Stimulated activated CD8-positive, alpha-beta memory T cell treated with anti-CD3 and anti-CD28 coated beads, Interleukin-4, amount 100 ng/mL, for 24 hours (primary cell): ENCODE results near the gene FAM221B.

Source experiments
- DNase-seq: peaks from one replicate; pipeline ENCODE4 v3.0.0-alpha.2; 2020; ENCODE audit warnings: low read depth

FAM221B gene

DNA sequence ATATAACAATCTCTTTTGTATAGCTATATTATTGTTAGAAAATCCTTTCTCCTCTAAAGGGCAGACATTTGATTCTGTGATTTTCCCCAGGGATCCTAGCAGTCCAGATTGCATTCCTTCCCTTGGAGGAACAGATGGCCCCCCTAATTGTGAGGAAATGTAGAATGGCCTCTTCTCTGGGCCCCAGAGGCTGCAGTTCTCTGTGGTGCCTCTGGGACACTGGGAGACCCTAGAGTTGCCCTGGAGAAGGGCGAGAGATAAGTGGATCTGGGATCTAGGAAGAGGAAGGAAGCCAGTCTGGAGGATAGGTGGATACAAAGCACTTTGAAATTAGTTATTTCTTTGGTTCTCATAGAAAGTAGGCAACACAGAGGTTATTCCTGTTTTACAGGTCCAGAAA lies 11.8 kb downstream of the FAM221B start:
- no peak for DNase-seq

DNA sequence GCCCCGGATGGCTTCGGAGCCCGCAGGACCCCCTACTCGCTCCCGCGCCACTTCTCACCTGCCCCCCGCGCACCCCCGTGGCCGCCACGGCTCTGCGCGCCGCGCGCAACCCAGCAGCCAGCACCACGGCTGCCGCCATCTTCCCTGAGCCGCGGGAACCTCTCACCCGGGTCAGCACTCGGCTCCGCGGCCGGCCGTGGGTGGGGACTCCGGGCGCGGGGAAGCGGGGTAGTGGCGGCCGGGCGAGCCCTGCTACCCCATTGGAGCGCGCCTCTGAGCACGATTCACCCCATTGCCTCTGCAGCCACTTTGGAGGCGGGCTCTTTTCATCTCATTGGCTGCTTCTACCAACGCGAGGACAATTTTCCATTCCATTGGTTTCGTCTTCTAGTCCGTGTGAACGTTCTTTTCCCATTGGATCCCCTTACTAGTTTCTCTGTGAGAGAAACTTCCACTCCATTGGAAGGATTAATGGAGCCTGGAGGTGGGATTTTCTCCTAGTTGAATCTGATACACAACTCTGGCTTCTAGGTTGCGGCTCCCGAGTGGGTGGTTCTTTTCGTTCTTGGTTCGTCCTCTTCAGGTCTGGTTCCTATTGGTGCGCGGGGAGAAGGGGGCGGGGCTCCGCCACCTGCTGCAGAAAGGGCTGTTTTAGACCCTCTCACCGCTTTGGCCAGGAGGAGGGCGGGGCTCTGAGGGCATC lies 13.5 kb downstream of the FAM221B start, which contains the start of gene HINT2:
TSS of gene HINT2 (minus strand) at position 202 of the 703 bp plus-strand sequence. CDS start at position 139, 63 bp downstream.
- peak; percentile 95 for DNase-seq

DNA sequence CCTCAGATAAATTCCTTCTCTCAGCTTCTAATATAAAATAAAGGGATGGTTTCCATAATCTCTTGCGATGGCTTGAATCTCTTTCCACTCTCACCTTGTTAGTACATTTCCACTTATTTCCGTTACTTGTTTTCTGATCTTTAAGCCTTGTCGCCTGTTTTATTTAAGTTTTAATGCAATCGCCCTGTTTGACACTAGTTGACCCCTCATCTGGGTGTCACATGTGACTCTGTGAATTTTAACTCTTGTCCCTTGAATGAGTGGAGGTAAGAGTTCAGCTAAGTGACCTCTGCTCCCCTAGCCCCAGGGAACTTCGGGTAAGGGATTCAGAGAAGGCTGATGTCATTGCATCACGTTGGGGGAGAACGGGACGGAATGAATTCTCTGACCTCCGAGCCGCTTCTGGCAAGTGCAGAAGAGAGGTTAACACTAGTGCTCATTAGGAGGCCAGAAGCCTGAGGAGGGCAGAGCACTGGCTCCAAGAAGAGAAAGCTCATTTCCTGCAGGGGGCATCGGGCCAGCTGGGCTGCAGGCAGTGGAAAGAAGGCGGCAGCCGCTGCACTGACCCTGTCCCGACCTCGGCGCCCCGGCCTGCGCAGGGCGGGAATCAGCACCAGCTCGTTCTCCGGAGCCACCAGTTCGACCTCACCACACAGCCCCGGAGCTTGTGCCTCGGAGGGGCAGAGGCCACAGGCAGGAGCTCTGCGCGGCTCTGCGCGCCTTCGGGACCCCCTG lies 14.3 kb downstream of the FAM221B start:
- DNase-seq: peak; percentile 21

DNA sequence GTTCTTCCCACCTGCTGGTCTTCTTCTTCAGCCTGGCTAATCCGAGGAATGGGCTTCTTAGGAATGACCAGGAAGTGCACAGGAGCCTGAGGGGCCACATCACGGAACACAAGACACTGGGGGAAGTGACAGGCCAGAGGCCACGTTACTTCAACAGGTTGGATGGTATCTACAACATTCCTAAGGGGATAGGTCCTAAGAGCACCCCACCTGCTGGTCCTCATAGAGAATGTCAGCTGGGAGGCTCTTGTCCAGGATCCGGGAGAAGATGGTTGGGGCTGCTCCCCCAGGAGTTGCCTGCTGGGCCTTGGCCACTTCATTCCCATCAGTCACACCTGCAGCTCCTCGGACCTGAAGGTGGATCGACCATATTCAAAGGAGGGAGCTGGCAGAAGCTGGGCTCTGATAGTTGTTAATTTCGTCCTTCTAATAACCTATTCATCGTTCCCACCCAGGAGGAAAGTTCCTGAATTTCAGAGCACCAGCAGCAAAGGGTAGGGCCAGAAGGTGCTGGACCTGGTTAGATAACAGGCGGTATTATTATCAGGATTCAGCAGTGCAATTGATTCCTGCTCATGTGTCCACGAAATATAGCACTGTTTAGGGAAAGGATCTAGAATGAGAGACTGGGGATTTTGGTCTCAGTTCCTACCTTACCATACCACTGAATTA lies 15.0 kb downstream of the FAM221B start:
- DNase-seq: no peak

DNA sequence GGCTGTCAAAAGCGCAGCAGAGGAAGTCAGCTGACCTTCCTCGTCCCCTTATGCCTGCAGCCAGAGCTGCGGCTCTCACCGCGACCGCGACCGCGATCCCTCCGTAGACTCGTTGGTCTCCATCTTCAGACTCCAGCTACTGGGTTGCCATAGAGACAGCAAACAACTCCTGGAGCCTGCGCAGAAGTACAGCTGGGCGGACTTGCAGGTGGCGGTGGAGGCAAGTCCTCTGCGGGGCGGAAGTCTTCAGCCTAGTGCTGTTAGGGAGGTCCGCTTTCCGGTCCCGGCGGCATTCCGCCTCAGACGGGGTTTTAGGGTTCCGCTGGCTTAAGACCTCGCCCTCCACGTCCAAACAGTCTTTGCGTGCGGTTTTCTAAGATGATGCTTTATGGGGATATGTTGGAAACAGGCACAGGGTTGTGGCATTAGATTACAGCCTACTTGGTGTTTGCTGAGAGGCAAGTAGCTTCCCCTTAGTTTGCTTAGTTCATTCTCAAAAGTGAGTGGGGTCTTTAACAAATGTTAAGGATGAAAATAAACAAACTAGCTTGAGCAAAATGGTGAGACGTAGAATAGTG lies 16.4 kb downstream of the FAM221B start, which contains the start of gene SPAG8:
TSS of gene SPAG8 (minus strand) at position 238 of the 578 bp plus-strand sequence. CDS start at position 123, 115 bp downstream.
- peak; percentile 94 for DNase-seq

DNA sequence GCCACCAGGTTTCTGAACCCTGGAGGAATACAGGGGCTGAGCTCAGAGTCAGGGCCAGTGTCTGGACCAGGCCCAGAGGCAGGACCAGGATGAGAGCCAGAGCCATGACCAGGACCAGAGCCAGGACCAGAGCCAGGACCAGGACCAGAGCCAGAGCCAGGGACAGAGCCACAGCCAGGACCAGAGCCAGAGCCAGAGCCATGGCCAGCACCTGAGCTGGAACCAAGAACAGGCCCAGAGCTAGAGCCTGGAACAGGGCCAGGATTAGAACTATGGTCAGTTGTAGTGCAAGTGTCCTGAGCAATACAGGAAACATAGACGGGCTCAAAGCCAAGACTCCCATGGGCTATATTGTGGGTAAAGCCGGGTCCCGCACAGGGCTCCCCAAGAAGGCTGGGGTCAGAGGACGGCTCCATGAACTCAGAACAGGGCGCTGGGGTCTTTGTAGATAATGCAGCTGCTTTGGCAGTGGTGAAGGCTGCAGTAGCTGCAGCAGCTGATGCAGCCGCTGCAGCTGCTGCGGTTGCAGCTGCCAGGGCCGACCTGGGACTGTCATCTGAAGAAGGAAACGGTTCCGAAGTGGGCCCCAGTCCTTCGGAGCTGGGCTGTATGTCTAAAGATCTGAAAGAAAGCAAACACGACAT lies 17.0 kb downstream of the FAM221B start:
- no peak for DNase-seq

DNA sequence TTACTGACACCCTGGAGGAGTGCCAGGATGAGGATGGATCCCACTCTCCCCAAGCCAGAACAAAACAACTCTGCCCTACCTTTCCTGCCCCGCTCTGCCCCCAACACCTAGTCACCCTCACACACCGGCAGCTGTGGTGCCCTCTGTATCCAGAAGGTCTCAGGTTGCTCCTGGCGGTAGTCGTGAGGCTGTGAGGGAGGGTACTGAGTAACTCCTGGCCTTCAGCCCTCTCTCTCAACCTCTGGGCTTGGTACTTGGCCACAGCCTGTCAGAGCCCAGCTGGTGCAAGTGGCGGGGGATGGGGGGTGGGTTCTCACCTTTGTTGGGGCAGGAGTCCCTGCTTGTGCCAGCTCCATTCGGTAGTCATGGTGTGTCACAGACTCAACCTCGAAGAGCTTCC lies 18.4 kb downstream of the FAM221B start:
- DNase-seq: no peak

DNA sequence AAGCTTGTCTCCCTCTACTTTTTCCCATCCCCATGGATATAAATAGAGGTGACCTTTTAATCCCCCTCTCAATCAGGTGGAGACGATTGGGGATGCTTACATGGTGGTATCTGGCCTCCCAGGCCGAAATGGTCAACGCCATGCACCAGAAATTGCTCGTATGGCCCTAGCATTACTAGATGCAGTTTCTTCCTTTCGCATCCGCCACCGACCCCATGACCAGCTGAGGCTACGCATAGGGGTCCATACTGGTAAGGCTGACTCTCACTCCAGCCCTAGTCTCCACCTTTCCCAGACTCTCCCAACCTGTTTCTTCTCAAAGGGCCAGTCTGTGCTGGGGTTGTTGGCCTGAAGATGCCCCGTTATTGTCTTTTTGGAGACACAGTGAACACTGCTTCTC lies 20.1 kb downstream of the FAM221B start:
- DNase-seq: no peak

DNA sequence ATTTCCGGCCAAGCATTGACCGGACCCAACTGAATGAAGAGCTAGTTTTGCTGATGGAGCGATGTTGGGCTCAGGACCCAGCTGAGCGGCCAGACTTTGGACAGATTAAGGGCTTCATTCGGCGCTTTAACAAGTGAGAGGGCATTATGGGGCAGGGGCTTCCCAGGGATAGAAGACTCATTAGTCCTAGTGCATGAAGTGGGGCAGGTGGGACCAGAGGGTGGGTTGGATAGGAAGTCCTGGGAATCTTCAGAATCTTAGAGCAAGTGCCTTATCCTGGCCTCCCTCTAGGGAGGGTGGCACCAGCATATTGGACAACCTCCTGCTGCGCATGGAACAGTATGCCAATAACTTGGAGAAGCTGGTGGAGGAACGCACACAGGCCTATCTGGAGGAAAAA lies 22.4 kb downstream of the FAM221B start:
- DNase-seq: no peak

DNA sequence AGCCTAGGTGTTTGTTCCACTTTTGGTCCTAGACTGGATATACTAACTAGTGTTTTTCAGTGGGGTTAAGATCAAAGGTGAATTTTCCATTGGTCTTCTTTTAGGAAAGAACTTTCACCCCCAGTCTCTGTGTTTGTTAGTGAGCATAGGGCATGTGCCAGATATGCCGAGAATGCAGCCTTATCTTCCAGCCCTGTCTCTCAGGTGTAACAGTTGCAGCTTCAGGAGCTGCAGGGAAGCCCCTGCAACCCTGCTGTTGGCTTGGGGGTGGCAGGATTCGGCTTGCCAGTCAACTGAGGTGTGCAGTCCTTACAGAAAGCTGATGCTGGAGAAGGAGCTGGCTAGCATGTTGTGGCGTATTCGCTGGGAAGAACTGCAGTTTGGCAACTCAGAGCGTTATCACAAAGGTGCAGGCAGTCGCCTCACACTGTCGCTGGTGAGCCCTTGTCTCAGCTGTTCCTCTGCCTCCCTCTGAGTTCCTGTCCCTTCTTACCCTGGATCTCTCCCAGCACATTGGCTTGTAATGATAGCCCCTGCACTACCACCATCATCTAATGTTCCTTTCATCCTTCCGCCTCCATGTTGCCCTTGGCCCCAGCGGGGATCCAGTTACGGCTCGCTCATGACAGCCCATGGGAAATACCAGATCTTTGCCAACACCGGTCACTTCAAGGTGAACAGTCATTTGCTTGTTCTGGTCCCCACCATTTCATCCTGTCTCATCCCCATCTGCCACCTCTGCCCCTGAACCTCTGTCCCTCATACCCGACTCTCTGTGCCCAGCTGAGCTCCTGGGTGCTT lies 27.0 kb downstream of the FAM221B start:
- DNase-seq: no peak

DNA sequence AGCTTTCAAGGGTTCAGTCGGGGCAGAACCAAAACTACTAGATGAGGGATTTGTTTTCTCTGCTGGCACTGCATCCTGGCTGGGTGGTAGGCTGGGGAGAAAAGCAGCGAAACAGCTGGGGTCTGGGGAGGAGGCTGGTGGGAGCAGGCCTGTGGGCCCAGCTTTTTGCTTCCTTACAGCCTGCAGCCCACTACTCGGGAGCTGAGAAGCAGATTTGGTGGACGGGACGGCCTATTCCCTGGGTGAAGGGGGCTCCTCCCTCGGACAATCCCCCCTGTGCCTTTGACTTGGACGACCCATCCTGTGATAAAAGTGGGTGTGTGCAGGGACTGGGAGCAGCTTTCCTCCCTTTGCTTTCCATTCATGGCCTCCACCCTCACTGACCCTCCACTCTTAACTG lies 28.0 kb downstream of the FAM221B start:
- DNase-seq: no peak

DNA sequence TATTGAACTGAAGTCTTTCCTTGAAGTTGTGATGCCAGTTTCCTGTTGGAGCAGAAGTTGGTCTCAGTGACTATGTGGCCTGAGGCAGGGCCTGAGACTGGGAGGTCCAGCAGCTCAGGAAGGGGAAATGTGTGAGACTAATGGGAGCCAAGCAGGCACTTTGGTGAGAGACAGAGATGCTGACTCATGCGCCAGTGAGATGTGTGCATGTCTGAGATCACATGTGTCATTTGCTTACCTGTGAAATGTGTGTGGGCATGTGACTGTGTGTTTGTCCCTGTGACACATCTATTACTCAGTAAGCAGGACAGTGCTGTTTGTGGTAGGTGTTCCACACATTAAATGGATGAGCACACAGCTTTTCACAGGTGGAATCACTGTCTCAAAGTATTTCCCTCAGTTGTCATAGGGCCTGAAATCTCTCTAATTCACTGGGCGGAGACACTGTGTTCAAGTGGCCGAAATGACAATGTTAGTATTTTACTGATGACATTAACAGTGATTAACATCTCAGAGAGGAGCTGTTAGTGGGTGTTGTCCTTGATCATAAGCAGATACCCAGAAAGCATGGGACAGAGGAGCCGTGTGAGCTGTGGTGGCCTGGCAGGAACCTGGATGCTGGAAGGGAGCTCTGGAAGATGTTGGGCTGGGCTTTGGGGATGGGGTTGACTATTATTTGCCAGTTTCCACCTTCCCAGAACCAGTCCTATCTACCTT lies 29.7 kb downstream of the FAM221B start:
- DNase-seq: peak; percentile 22

DNA sequence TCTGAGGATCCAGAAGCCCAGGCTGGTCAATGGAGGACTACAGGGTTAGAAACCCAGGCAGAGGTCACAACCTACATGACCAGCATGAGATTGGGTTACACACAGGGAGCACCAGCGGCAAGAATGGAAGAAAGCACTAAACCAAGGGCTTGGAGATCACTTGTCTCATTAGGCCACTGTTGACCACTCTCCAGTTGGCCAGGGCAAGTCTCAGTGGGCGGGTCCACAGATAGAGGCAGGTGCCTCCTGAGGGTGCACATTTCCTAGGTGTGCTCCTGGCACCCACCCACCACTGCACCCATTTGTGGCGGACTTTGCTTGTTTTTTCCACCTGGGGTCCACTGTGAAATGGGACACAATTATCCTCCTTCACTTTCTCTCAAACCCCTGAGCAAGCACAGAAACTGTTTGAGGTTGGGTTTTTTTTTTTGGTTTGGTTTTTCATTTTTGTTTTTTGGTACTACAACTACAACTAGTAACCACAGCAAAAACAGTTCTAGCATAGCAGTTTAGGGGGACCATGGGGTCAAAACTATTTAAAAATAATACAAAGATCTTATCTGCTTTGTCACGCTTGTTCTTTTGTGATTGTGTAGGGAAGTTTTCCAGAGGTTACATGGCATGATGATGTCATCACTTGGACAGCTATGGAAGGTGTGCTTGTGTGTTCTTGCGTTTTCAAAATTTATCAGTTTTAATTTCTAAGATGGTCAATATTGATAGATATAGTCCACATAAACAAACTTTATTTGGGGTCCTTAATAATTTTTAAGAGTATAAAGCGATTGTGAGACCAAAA lies 31.0 kb downstream of the FAM221B start:
- DNase-seq: no peak

DNA sequence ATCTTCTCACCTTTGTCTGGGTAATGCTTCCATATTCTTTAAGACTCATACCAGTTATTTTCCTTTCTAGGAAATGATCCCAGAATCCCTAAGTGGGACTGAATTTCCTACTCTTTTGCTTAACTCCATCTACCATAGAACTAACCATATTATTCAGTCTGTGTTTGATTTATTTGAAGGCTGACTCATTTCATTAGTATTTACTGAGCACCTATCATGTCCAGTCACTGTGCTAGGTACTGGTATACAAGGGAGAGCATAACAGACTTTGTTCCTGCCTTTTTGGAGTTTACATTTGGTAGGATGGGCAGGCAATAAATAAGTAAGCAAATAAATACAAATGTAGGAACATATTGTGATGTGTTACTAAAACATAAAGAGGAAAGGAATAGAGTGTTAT lies 32.8 kb downstream of the FAM221B start:
- DNase-seq: no peak

DNA sequence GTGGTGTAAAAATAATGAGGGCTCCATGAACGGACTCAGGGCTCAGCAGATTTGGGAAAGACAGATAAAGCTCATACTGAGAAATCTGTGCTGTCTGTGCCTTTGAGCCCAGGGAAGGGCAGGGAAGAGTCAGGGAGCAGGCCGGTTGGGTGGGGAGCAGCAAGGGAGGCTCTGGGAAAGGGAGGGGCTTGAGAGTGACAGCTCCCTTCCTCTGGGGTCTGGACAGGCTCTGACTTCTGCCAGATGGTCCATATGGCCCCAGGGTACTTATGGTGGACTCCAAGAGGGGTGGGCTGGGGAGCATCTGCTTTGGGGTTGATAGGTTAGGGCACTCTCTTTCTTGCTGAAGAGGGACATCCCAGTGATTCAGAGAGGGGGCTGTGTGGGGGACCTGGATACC lies 35.1 kb downstream of the FAM221B start:
- no peak for DNase-seq

DNA sequence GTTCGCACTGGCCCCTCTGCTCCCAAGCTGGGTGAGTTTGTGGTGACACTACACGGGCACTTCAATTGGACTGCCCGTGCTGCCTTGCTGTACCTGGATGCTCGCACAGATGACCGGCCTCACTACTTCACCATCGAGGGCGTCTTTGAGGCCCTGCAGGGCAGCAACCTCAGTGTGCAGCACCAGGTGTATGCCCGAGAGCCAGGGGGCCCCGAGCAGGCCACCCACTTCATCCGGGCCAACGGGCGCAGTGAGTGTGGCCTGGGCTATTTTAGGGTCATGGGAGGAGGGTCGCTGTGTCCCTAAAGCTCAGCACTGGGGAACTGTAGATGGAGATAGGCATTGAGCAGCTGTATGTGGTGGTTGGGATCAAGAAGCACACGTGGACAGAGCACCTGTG lies 35.7 kb downstream of the FAM221B start:
- DNase-seq: no peak

DNA sequence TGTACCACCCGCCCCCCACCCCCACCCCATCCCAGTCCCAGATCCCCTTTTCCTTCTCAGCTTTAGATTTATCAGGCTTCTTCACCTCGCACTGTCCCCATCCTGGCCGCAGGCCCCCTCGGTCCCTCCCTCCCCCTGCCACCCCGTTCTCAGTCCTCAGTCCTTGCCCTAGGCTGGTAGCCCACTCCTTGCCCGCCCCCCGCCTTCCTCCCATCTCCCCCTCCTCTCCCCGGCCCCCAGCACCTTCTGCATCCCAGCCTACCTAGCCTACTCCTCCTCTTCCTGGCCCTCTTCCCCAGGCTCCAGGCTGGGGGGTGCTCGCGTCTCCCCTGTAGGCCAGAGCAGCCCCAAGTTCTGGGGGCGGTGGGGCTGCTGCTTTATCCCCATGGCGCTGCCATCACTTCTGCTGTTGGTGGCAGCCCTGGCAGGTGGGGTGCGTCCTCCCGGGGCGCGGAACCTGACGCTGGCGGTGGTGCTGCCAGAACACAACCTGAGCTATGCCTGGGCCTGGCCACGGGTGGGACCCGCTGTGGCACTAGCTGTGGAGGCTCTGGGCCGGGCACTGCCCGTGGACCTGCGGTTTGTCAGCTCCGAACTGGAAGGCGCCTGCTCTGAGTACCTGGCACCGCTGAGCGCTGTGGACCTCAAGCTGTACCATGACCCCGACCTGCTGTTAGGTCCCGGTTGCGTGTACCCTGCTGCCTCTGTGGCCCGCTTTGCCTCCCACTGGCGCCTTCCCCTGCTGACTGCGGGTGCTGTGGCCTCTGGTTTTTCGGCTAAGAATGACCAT lies 36.3 kb downstream of the FAM221B start:
- DNase-seq: no peak

DNA sequence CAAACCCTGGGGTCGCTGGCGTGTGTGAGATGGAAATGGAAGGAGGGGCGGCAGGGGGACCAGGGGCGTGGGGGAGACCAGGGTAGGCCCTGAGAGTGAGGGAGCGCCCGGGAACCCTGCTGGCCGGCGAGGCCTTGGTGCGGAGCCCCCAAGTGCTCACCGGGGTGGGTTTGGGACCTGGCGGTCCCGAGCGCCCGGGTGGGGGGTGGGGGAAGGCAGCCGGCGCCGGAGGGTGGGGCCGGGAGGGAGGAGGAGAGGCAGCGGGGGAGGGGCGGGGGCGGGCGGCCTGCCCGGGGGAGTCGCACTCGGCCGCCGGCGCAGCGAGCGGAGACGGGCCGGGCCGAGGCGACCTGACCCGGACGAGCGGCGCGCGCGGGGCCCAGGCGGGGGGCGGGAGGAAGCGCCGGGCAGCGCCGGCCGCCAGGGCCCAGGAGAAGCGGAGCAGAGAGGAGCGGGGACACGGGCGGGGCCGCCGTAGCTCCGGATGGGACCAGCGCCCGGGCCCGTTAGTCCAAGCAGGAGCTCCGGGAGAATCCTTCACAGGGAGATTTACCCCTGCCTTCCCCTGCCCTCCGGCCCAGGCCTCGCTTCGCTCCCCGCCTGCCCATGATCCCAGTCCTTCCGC lies 37.1 kb downstream of the FAM221B start, which contains the start of gene NPR2:
TSS of gene NPR2 (plus strand) at position 295 of the 625 bp plus-strand sequence. CDS start 818 bp downstream, outside the sequence.
- DNase-seq: no peak
